ENCODE results near the gene PRKCE. TPM values are rescaled to one million over a fixed set of nuclear protein-coding genes. Genes with fewer than 3 reads are reported as not detected.

PRKCE gene
- total and polyA plus RNA-seq, 2 of the 8 experiments (the other 6 are each of a cell fraction or from before 2014, with no cell fraction given): 0.54 to 2.1 TPM

DNA sequence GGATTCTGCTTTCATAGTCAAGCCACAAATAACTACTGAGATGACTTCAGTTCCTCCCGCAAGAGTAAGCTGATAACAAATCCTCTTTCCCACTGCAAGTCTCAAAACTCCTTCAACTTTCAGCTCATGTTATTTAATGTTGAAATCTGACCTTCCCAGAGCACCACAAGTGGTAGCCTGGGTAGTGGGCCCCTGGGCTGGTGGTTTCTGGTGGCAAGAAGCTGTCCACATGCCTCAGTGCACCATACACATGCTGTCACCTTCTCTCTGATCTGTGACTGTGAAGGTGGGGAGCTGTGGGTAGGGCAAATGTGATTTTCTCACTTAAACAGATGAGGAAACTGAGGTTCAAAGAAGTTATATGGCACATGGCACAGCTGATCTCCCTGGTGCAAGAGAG is 399.6 kb downstream of the PRKCE start:
- Histone ChIP-seq H3K27ac (ENCODE audit: low read depth, low read length) (no peak overlapping the region), H3K4me2 (ENCODE audit: insufficient read depth in 1 of 2, low read depth in 2 of 2, low read length in 2 of 2) (no peak overlapping the region), H3K14ac (ENCODE audit: insufficient read length) (no peak overlapping the region), H3K56ac (replicated peaks; ENCODE audit: insufficient read length, low read depth, low read length) (no peak overlapping the region), H4K91ac (replicated peaks; ENCODE audit: insufficient read length, low read length) (no peak overlapping the region), H4K8ac (ENCODE audit: extremely low read depth, insufficient read depth, low read length) (no peak overlapping the region), H3K79me2 (ENCODE audit: control insufficient read depth in 1 of 2, insufficient read depth in 2 of 2, low read length in 2 of 2) (no peaks in the 10 kb centered on the region), H3K23ac (ENCODE audit: insufficient read length) (no peak overlapping the region), H4K20me1 (replicated peaks in 1 of 2; ENCODE audit: control insufficient read depth in 1 of 2, insufficient read depth in 2 of 2, low read length in 2 of 2) (no peaks in the 10 kb centered on the region), H2BK20ac (ENCODE audit: low read length) (no peak overlapping the region), H2BK120ac (replicated peaks; ENCODE audit: low read depth, low read length) (no peak overlapping the region), H3K4me1 (replicated peaks in 1 of 4; ENCODE audit: control insufficient read depth in 3 of 4, insufficient read depth in 4 of 4, low read length in 3 of 4) (no peaks in the 10 kb centered on the region), H3K18ac (ENCODE audit: extremely low read depth, low read length) (no peak overlapping the region), H3K9ac (replicated peaks in 1 of 4; ENCODE audit: extremely low read depth in 1 of 4, low read depth in 3 of 4, low read length in 3 of 4) (no peak overlapping the region), H2BK15ac (ENCODE audit: low read length) (no peak overlapping the region), H2BK12ac (ENCODE audit: low read depth, low read length) (no peak overlapping the region), H3K79me1 (ENCODE audit: low read depth, low read length) (no peaks in the 10 kb centered on the region), H4K5ac (ENCODE audit: insufficient read length, low read depth, low read length) (no peak overlapping the region), H3K36me3 (ENCODE audit: control insufficient read depth in 2 of 4, insufficient read depth in 4 of 4, low read length in 3 of 4) (no peaks in the 10 kb centered on the region), H3K23me2 (ENCODE audit: low read depth, low read length) (no peaks in the 10 kb centered on the region), H2AFZ (ENCODE audit: low read length) (no peak overlapping the region), H3K27me3 (replicated peaks in 1 of 4; ENCODE audit: control insufficient read depth in 3 of 4, extremely low read depth in 1 of 4, insufficient read depth in 3 of 4, low read length in 3 of 4) (no peaks in the 10 kb centered on the region), H3K9me3 (ENCODE audit: insufficient read depth in 2 of 2, low read depth in 1 of 2, low read length in 1 of 2) (no peaks in the 10 kb centered on the region), H2BK5ac (ENCODE audit: low read depth, low read length) (no peak overlapping the region), H3K4me3 (ENCODE audit: extremely low read depth in 1 of 4, insufficient read depth in 2 of 4, low read depth in 3 of 4, low read length in 4 of 4) (no peak overlapping the region), H2AK5ac (ENCODE audit: low read depth, low read length) (no peak overlapping the region), H3K4ac (replicated peaks; ENCODE audit: insufficient read length, low read depth, low read length) (no peak overlapping the region)
- FAIRE-seq (no peak), DNase-seq (ENCODE audit: low read depth in 1 of 2, low spot score in 2 of 2) (no peak)
- WGBS, 2 experiments (ENCODE audit: extremely low coverage in 1 of 2, insufficient coverage in 1 of 2, insufficient read length in 1 of 2, insufficient replicate concordance in 2 of 2, low coverage in 1 of 2, low lambda C conversion rate in 2 of 2, missing lambda C conversion rate in 1 of 2): 100% methylated on average over 1 of the region's 1 CpG; no CpG with 5 or more reads in 1 of the 2 experiments
- POLR2A ChIA-PET (ENCODE audit: partially characterized antibody): no interaction called here
- CTCF ChIA-PET (ENCODE audit: partially characterized antibody): interaction anchor here (0.6 to 4.0 kb wide), 15 partner anchors 9 to 296 kb away, joined by 3 to 29 read pairs (median 3); no protein-coding TSS in a partner anchor
- TF ChIP-seq FOSL1 (IDR thresholded peaks at IDR 0.05; ENCODE audit: insufficient read depth, low read depth, low read length): no peak
- TF ChIP-seq POLR2A (IDR thresholded peaks at IDR 0.05; ENCODE audit: control extremely low read depth in 1 of 2, low read depth in 2 of 2, low read length in 2 of 2): no peak
- TF ChIP-seq RFX5 (IDR thresholded peaks at IDR 0.05; ENCODE audit: borderline replicate concordance, low read depth, low read length): no peak
- TF ChIP-seq KDM5A (IDR thresholded peaks at IDR 0.05; ENCODE audit: low read length): no peak
- TF ChIP-seq SP2 (IDR thresholded peaks at IDR 0.05; ENCODE audit: low read length): no peak
- TF ChIP-seq RXRA (IDR thresholded peaks at IDR 0.05; ENCODE audit: insufficient read depth, low read depth, low read length): no peak
- no peak for TF ChIP-seq JUN (IDR thresholded peaks at IDR 0.05; ENCODE audit: low read depth, low read length)
- TF ChIP-seq GABPA (IDR thresholded peaks at IDR 0.05; ENCODE audit: borderline replicate concordance, insufficient read depth, low read length): no peak
